Renal cortical epithelial cell (primary cell): ENCODE data around the gene BTBD17. TPM values are rescaled to one million over a fixed set of nuclear protein-coding genes. Genes with fewer than 3 reads are reported as not detected.

Experiments used
- DNase-seq: peaks from one replicate; pipeline ENCODE4 v3.0.0-alpha.2; 2011; ENCODE audit warnings: low read depth
- total RNA-seq: library from RNA; depleted of rRNA; stranded (reverse); fragments of >200 nt; gene quantifications from 2 replicates; pipeline ENCODE4 v1.2.3, GENCODE V29; 2014

Gene BTBD17
- total RNA-seq, 1 donor from 2014 or later = not detected

GRCh38 chr17:74359916-74360315 lies 1.8 kb downstream of the BTBD17 start:
- DNase-seq = no peak

- DNase-seq = no peak
Measured at GRCh38 chr17:74358697-74359096, 3.0 kb downstream of the BTBD17 start.

- DNase-seq = no peak
Measured at GRCh38 chr17:74357466-74357809, 4.2 kb downstream of the BTBD17 start.

GRCh38 chr17:74356646-74357465 lies 4.8 kb downstream of the BTBD17 start:
- DNase-seq = no peak

GRCh38 chr17:74355065-74355464 lies 6.6 kb downstream of the BTBD17 start:
- DNase-seq = no peak

- DNase-seq = no peak
Measured at GRCh38 chr17:74354561-74354960, 7.1 kb downstream of the BTBD17 start.

- no peak for DNase-seq
Measured at GRCh38 chr17:74354123-74354522, 7.5 kb downstream of the BTBD17 start.

- no peak for DNase-seq
Measured at GRCh38 chr17:74353446-74354060, 8.1 kb downstream of the BTBD17 start.

GRCh38 chr17:74351552-74352210 lies 10.0 kb downstream of the BTBD17 start:
- DNase-seq = no peak

GRCh38 chr17:74350486-74350885 lies 11.2 kb downstream of the BTBD17 start:
- DNase-seq = no peak

GRCh38 chr17:74349120-74349519 lies 12.5 kb downstream of the BTBD17 start:
- no peak for DNase-seq

GRCh38 chr17:74347646-74348045 lies 14.0 kb downstream of the BTBD17 start:
- no peak for DNase-seq

GRCh38 chr17:74345433-74346241 lies 16.0 kb downstream of the BTBD17 start:
- no peak for DNase-seq

GRCh38 chr17:74344658-74345057 lies 17.0 kb downstream of the BTBD17 start:
- DNase-seq = no peak

GRCh38 chr17:74343526-74344284 lies 18.0 kb downstream of the BTBD17 start:
- DNase-seq = no peak

- no peak for DNase-seq
Measured at GRCh38 chr17:74343121-74343520, 18.5 kb downstream of the BTBD17 start.

GRCh38 chr17:74342224-74342623 lies 19.4 kb downstream of the BTBD17 start:
- no peak for DNase-seq

GRCh38 chr17:74340470-74341023 lies 21.1 kb downstream of the BTBD17 start:
- no peak for DNase-seq

GRCh38 chr17:74339537-74340195 lies 22.0 kb downstream of the BTBD17 start:
- DNase-seq = no peak

- no peak for DNase-seq
Measured at GRCh38 chr17:74337834-74338500, 23.7 kb downstream of the BTBD17 start.
